ENCODE data around the gene RTBDN. TPM values are rescaled to one million over a fixed set of nuclear protein-coding genes. Genes with fewer than 3 reads are reported as not detected.
"Not testable (repeated sequence)": the region's sequence is repeated elsewhere in the genome, so short reads cannot be mapped to it uniquely, and the experiment has no call there.

Gene RTBDN
- total RNA-seq, 1 donor from 2014 or later, result not detected

- DNase-seq (ENCODE audit: low spot score), result no peak
These were observed 23.9 kb upstream of the RTBDN start for GRCh38 chr19:12858041-12858928.

GRCh38 chr19:12856653-12857052 is 22.3 kb upstream of the RTBDN start:
- DNase-seq (ENCODE audit: low spot score), result no peak

- DNase-seq (ENCODE audit: low spot score), result peak; percentile 80
These were observed 13.1 kb upstream of the RTBDN start for GRCh38 chr19:12847159-12848139.

GRCh38 chr19:12846613-12847012 is 12.2 kb upstream of the RTBDN start:
- DNase-seq (ENCODE audit: low spot score), result not testable (repeated sequence)

- no peak for DNase-seq (ENCODE audit: low spot score)
These were observed 9.8 kb upstream of the RTBDN start for GRCh38 chr19:12843999-12844732.

GRCh38 chr19:12843328-12843727 is 8.9 kb upstream of the RTBDN start:
- no peak for DNase-seq (ENCODE audit: low spot score)

- no peak for DNase-seq (ENCODE audit: low spot score)
These were observed 8.1 kb upstream of the RTBDN start for GRCh38 chr19:12842511-12842910.

GRCh38 chr19:12841094-12841493 is 6.7 kb upstream of the RTBDN start:
- no peak for DNase-seq (ENCODE audit: low spot score)

GRCh38 chr19:12840091-12841079 is 6.0 kb upstream of the RTBDN start:
- DNase-seq (ENCODE audit: low spot score), result no peak

GRCh38 chr19:12838886-12839756 is 4.7 kb upstream of the RTBDN start:
- DNase-seq (ENCODE audit: low spot score), result no peak

- no peak for DNase-seq (ENCODE audit: low spot score)
These were observed 4.0 kb upstream of the RTBDN start, which contains the start of gene MAST1 for GRCh38 chr19:12838182-12838885. MAST1 (plus strand) TSS chr19:12838515; CDS start chr19:12838573, 58 bp downstream.

GRCh38 chr19:12837225-12837624 is 2.8 kb upstream of the RTBDN start:
- no peak for DNase-seq (ENCODE audit: low spot score)

GRCh38 chr19:12836529-12836863 is 2.1 kb upstream of the RTBDN start:
- DNase-seq (ENCODE audit: low spot score), result no peak

GRCh38 chr19:12834976-12835757 is 788 bp upstream of the RTBDN start:
- DNase-seq (ENCODE audit: low spot score), result no peak

- no peak for DNase-seq (ENCODE audit: low spot score)
These were observed 427 bp downstream of the RTBDN start for GRCh38 chr19:12833738-12834565.

GRCh38 chr19:12833418-12833737 is 1.0 kb downstream of the RTBDN start:
- DNase-seq (ENCODE audit: low spot score), result no peak

- DNase-seq (ENCODE audit: low spot score), result no peak
These were observed 5.9 kb downstream of the RTBDN start for GRCh38 chr19:12828494-12828893.

All from umbilical cord (tissue), 2 donors.